ENCODE results near the gene MPO.

MPO gene, protein sequence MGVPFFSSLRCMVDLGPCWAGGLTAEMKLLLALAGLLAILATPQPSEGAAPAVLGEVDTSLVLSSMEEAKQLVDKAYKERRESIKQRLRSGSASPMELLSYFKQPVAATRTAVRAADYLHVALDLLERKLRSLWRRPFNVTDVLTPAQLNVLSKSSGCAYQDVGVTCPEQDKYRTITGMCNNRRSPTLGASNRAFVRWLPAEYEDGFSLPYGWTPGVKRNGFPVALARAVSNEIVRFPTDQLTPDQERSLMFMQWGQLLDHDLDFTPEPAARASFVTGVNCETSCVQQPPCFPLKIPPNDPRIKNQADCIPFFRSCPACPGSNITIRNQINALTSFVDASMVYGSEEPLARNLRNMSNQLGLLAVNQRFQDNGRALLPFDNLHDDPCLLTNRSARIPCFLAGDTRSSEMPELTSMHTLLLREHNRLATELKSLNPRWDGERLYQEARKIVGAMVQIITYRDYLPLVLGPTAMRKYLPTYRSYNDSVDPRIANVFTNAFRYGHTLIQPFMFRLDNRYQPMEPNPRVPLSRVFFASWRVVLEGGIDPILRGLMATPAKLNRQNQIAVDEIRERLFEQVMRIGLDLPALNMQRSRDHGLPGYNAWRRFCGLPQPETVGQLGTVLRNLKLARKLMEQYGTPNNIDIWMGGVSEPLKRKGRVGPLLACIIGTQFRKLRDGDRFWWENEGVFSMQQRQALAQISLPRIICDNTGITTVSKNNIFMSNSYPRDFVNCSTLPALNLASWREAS

DNA sequence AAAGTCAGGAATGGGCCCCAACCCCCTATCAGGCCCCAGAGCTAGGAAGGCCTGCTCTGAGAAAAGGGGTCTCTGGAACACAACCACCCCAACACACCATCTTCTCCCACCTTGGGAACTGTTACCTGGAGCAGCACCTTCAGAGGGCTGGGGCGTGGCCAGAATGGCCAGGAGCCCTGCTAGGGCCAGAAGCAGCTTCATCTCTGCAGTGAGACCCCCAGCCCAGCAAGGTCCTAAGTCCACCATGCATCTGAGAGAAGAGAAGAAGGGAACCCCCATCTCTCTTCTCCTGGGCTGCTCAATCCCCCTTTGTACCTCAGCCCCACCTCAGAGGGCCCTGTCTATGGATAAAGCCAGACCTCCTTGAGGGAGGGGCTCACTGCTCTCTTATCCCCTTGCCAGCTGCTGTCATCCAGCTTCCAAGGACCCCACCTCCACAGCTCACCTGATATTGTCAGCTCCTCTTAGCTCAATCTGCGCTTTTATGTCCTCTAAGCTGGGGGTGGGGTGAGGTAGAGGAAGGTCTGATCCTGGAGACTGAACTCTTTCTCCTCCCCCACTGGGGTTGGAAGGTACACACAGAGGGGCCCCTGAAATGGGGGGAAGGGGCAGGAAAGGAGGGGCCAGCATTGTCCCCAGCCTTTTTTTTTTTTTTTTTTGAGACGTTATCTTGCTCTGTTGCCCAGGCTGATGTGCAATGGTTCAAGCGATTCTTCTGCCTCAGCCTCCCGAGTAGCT, at the start of gene MPO:
Gene MPO, minus strand, starts transcription at position 456 of the 738 bp plus-strand sequence. Its CDS starts 177 bp downstream, at position 279.
- DNase-seq (ENCODE audit: low read depth, low spot score), result no peak

DNA sequence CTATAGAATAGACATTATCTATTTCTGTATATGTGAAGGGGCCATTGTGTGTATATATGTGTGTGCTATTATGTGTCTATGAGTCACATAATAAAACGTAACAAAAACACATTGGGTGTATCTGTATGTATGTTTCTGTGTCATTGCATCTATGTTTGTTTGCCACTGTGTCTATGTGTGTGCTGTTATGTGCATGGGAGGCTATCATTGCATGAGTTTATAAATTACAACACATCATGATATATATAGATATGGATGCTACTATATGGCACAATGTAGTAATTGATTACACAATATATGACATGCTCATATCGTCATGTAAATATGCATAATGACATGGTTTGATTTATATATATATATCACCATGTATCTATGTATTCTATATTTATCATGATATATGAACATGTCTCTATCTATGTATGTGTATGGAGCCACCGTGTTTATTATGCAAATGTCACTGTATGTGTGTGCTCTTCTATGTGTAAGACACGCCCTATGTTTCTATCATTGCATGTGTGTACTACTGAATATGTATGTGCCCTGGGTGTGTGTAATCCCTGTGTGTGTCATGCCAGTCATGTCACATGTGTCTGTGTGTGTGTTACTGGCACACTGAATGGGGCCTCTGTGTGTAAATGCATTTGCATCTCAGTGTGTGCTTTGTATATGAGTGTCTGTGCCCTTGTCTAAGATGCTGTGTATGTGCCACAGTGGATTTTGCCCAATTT, 49.2 kb upstream of the MPO start:
- DNase-seq (ENCODE audit: low read depth, low spot score), result no peak

DNA sequence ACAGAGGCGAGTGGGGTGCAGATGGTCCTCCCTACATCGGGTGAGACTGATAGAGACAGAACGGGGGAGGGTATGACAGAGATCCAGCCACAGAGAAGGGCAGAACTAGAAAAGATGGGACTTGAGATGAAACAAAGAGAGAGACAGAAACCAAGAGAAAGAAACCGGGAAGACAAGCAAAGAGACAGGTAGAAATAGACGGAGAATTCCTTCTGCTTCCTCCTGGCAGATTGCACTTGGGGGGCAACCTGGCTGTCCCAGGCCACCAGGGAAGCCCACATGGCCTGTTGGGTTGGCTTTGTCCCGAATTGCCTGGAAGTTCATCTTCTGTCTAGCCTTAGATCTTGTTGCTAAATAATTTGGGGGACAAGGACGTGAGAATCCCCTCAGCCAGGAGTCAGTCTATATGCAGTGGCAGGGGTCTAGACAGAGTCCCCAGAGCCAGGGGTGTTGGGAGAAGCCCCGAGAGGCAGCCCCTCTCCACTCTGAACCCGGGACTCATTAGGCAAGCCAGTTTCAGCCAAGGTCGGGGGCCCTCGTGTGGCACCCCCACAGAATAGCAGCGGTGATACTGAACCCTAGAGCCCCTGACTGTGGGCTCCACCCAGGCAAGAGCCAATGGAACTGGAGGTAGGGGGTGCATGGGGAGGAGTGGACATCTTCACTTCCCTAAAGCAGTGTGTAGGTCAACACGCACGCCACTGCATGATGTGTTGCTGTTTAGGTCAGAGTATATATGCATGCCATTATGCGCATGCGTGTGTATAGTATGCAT, 48.5 kb upstream of the MPO start:
- DNase-seq (ENCODE audit: low read depth, low spot score), result no peak

DNA sequence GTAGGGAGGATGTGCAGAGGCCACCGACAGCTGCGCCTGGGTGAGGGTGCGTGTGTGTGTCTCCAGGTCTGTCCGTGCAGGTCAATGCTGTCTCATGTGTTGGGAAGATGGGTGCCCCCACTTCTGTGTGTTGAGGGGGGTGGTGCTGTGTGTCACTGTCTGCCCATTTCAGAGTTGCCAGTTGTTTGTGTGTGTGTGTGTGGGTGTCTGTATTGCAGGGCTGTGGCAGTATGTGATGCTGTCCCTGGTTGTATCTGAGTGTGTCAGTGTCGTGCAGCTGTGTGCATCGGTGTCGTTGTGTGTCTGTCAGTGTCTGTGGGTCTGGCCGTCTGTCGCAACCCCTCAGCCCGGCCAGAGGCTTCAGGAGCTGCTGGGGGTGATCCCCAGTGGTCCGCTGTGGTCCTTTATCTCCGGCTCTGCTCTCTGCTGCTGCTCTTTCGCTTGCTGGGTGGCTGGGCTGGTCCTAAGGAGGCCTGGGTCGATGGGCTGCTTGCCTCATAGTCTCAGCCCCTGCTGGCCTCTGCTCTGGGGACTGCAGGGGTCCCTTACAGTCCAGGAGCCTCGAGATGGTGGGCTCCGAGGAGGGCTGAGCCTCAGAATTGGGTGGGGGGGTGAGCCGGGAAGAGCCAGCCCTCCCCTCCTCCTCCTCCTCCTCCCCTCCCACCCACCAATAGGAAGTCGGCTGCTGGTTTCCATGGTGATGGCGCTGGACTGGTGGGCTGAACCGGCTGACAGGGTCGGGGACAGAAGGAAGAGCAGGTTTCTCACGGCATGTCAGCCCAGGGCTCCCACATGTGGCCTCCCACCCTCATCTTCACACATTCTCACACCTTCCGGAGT, 47.7 kb upstream of the MPO start, which contains the start of gene TSPOAP1:
Gene TSPOAP1, minus strand, starts transcription at position 601 of the 840 bp plus-strand sequence. CDS start 875 bp downstream, outside the sequence.
- no peak for DNase-seq (ENCODE audit: low read depth, low spot score)

DNA sequence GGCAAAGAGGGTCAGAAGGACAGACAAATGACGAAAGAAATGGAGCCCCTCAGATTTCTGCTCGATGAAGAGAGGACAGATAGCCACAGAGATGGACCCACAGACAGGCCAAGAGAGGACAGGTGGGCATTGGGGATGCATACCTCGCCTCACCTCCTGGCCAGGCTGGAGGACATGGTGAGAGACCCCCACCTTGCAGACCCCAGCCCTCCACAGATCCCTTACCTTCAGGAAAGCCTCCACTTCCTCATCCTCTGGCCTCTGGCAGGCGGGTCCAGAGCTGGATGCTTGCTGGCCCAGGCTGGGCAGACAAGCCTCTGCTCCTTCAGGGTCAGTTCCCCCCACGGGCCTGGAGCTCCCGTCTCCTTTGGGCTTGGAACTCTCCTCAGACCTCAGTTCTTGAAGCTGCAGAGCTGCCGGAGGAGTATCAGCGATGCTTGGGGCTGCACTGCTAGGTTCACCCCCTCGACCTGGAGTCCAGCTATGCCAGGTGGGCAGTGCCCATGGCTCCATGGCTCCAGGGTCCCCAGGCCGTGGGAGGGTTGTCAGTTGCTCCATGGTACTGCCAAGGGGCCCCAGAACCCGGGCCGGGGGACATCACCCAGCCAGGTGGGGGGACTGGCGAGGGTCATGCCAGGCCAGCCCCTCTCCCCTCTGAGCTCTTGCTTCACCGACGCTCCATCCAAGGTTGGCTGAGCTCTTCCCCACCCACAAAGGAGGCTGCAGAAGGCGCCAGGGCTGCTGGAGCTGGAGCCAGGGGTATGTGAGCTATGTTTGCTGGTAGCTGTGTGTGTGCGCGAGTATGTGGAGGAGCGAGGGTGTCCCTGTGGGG, 46.8 kb upstream of the MPO start:
- DNase-seq (ENCODE audit: low read depth, low spot score), result no peak

DNA sequence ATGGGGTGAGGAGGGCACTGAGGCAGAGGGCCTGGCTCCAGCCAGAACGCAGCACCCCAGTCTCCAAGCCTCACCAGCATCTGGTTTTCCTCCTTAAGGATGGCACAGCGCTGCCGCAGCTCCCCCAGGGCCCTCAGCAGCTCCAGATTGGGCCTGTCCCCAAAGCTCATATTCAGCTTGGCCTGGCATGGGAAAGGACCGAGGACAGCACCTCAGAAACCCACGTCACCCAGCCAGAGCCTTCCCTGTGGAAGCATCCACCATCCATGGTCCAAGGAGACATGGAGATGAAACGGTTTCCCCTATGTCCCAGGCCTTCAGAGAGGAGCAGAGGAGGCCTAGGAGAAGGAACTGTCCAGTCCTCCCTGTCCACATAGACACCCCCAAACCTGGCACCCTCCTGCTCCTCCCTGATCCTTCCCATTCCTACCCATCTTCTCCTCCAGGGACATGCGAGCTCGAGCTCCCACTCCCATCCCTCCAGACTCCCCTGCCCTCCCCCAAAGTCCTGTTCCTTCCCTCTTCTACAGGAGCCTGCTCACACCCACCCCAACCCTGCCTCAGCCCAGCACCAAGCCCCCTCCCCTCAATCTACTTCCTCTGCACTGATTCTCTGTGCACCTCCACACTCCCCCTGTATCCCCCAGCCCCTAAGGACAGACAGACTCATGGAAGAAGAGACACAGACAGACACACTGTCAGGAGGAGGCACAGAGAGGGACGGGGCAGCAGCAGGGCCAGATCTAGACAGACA, 46.1 kb upstream of the MPO start:
- no peak for DNase-seq (ENCODE audit: low read depth, low spot score)

DNA sequence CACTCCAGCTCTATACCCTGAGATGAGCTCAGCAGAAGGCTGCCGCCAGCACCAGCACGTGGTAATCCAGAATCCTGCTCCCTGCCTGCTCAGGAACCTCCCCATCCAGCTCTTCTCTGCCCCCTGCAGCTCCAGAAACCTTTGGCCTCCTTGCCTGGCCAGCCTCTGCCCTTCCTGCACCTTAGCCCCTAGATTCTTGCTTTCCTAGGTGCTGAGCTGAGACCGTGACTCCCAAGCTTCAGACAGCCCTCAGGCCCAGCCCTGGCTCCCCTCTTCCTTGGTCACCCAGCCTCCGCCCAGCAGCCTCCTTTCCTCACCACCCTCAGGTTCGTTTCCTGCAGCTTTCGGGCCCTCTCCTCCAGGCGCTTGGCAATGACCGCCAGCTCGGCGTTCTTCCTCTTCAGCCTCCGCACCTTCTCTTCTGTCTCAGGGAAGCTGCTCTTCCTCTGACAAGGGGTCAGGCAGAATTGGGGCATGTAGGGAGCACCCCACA, 45.3 kb upstream of the MPO start:
- DNase-seq (ENCODE audit: low read depth, low spot score), result no peak

DNA sequence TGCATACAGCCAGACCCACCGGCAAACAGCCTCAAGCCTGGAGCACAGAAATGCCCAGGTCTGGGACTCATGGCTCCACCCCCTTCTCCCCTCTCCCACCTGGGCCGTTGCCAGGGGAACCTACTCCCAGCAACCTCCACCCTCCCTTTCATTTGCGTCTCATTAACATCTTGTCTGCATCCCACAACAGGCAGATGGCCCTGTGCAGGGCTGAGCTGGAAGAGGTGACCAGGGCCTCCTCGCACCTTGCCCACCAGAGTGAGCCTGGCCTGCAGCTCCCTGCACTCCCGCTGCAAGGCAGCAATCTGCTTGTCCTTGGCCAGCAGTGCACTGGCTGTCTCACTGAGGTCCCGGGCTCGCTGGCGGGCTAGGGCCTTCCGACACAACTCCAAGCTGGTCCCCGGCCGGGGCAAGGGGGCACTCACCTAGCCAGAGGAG, 44.6 kb upstream of the MPO start:
- DNase-seq (ENCODE audit: low read depth, low spot score), result no peak

DNA sequence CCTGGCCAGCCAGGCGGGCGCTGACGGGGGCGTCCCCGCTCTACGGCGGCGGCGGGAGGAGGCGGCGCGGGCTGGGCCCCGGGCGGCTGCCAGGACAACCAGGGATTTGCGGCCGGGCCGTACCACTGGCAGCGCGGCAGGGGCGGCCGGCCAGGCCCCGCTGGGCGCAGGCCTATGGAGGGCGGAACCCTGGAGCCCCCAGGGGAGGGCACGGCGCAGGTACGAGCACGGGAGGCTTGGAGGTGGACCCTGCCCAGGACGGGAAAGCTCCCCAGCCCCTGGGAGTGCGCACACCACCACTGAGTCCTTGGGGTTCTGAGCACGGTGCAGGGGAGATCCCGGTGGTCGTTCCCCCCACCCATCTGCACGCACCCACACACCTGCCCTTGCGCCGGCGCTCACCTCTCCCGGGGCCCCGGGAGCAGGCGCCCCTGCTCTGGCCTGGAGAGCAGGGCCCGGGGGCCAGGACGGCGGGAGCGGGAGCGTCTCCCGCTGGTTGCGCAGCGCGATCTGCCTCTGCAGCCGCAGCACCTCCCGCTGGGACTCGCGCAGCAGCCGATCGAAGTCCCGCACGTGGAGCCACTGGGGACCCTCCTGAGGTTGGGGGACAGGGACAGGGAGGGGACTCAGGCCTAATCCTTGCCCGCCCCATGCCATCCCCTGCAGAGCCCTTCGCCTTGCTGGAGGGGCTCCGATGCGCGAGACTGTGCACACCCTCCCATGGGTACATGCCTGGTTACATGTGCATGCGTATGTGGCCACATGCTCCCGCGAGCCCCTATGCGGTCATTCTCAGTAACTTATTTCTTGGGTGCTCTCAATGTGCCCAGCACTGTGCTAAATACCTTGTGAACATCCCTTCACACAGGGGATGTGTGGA, 43.9 kb upstream of the MPO start:
- no peak for DNase-seq (ENCODE audit: low read depth, low spot score)

DNA sequence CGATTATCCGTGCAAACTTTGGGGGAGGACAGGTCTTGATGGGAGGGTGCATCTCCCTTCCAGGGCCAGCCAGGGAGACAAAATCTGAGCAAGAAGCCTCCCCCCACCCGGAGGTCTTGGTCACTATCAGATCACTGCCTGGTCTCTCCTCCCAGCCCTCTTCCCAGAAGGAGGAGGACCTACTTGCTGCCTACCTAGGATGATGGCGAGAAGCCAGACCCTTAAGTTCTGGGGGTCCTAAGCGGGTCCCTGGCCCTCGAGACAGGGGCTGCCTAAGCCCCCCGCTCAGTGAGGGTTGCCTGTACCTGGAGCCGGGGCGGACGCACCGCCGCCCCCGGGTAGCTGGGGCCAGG, 43.3 kb upstream of the MPO start:
- no peak for DNase-seq (ENCODE audit: low read depth, low spot score)

DNA sequence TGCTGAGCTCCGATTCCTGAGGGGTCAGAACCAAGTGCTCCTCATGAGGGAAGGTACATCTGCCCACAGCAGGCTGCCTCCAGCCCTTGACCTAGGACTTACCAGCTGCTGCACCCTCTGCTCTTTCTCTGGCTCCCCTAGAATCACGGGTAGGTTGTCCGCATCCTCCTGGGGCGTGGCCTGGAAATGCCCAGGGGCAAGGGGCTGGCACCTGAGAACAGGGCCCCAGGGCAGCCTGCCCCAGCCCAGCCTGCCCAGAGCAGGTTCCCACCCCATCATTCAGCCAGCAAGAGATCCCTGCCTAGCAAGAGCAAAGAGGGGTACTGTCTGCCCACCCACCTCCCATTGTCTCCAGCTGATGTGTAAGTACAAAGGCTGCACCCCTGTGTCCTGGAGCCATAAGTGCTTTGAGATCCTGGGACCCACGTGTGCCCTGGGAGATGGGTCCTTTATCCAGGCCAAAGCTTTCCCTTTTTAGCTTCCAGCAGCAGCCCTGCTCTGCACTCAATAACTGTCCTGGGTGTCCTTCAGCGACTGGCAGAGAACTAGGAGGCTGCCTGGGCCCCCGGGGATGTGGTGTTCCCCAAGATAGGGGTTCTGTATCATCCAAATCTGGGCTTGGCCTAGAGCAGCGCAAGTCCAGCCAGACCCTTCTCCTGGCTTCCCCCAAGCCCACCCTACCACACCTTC, 42.8 kb upstream of the MPO start:
- DNase-seq (ENCODE audit: low read depth, low spot score), result no peak

DNA sequence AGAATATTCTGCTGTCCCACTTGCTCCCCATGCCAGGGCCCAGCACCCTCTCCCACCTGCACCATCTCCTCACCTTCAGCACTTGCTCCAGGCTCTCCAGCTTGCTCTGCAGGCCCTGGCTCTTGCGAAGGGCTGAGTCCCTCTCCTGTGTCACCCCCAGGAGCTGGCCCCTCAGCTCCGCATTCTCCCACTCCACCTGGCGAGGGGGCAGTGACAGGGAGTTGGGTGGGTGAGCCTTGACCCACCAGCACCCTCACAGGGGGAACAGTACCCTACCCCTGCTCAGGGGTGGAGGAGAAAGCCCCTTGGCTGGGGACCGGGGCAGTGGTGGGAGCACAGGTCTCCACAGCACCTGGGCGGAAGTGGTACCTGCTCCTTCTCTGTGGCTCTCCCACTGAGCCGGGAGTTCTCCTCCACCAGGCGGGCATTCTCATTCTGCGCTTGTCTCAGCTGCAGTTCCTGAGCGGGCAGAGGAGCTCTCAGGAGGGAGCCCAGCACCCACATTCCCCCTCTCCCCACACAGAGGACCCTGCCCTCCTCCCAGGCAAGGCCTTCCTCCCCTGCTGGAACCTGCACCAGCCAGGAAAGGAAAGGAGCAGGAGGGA, 41.9 kb upstream of the MPO start:
- no peak for DNase-seq (ENCODE audit: low read depth, low spot score)

DNA sequence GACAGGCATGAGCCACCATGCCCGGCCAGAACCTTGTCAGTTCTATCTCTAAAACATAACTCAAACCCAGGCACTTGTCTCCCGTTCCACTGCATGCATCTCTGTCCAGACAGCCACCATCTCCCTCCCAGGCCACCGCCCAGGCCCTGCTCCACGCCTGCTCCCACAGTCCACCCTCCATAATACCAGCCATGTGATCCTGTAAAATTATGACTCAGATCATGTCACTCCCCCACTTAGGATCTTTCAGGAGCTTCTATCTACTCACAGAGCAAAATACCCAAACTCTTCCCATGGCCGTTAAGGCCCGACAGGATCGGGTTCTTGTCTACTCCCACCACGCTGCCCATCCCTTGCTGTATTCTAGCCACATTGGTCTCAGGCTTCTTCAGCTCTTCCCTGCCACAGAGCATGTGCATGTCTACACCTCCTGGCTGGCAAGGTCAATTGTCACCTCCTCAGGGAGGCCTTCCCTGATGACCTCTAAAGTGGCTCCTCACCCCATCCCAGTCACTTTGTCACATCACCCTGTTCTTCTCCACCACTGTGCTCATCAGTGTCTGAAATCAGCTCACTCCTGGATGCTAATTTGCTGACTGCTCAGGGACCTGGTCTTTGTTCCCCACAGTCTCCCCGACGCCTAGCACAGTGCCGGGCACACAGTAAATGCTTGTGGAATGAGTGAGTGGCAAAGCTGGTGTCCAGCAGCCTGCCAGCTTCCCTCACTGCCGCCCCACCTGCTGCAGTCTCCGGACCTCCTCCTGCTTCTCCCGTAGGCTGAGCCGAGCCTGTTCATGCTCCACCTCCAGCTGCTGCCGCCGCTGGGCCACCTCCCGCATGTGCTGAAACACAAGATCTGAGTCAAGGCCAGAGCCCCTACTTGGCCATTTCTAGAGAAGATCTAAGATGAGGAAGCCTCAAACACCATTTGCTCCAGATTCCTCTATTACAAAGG, 41.1 kb upstream of the MPO start:
- no peak for DNase-seq (ENCODE audit: low read depth, low spot score)

DNA sequence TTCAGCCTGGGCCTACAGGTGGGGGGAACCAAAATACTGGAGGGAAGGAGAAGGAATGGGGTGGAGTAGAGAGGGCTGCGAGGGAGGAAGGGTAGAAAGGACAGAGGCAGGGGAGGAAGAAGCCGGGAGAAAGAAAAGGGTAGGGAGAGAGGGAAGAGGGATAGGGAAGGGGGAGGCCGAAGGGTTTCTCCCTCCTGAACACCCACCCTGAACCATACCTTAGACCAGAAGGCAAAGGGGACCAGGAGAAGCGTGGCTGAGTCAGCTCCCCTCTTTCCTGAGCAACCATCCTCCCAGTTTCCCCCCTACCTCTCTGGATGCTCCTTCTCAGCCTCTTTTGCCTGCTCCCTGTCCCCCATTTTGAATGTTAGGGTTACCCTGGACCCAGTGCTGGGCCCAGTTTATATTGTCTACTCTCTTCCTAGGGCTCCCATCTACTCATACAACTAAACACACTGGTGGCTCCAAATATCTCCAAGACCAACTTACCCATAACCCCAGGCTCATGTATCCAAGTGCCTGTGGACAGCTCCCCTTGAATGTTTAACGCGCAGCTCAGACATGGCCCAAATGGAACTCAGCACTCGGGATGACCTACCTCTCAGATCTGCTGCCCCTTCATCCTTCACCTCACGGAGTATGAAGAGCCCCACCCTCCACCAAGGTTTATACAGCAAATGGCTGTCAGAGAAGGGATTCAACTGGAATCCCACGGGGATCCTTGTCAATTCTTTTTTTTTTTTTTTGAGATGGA, 40.0 kb upstream of the MPO start:
- no peak for DNase-seq (ENCODE audit: low read depth, low spot score)

Data from brain pericyte (primary cell).